Measurements from ENCODE around the gene TP53TG5.

TP53TG5 gene

DNA sequence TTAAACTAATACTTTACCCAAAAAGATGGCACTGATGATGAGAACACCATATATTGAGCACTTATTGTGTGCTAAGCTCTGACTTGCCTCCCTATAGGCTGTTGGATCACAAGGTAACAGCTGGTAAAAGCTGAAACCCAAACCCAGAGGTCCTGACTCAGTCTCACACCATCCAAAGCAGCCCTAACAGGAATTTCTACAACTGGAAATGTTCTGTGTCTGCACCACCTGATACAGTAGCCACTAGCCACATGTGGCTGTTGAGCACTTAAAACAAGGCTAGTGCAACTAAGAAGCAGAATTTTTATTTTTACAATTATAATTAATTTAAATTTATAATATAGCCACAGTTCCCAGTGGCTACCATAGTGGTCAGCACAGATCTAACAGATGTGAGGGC is 54.4 kb downstream of the TP53TG5 start:
- no peak for DNase-seq (ENCODE audit: low read depth)

DNA sequence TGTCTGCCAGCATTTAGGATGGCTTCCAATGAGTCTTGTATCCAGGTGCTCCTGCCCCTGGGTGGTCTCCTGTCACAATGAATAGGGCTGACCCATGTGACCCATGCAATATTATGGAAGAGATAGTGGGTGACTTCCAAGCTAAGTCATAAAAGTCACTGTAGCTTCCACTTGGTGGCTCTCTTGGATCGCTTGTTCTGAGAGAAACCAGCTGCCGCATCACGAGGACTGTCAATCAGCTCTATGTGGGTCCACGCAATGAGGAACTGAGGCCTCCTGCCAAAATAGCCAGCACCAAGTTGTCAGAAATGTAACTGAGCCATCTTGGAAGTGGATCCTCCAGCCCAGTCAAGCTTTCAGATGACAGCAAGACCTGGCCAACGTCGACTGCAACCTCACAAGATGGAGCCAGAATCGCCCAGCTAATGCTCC is 55.2 kb downstream of the TP53TG5 start:
- no peak for DNase-seq (ENCODE audit: low read depth)

All from HS-5 (cell line).